ENCODE measurements around the gene IL33. TPM values are rescaled to one million over a fixed set of nuclear protein-coding genes. Genes with fewer than 3 reads are reported as not detected.

Gene IL33
- total and polyA plus RNA-seq, 8 donors: 42.9 to 151 (median 120) TPM

- ATAC-seq (no peak), DNase-seq (no peak)
- no peaks in the 10 kb centered on the region for H3K36me3 ChIP-seq
- no peak overlapping the region for H3K4me3 ChIP-seq
- peaks cover 9 to 10% of the 10 kb centered on the region in 2 donors for H3K4me1 ChIP-seq
- H3K27ac ChIP-seq: peak overlapping the region in 1 of 2 donors; percentile 25
- TF ChIP-seq, protein P1, sequence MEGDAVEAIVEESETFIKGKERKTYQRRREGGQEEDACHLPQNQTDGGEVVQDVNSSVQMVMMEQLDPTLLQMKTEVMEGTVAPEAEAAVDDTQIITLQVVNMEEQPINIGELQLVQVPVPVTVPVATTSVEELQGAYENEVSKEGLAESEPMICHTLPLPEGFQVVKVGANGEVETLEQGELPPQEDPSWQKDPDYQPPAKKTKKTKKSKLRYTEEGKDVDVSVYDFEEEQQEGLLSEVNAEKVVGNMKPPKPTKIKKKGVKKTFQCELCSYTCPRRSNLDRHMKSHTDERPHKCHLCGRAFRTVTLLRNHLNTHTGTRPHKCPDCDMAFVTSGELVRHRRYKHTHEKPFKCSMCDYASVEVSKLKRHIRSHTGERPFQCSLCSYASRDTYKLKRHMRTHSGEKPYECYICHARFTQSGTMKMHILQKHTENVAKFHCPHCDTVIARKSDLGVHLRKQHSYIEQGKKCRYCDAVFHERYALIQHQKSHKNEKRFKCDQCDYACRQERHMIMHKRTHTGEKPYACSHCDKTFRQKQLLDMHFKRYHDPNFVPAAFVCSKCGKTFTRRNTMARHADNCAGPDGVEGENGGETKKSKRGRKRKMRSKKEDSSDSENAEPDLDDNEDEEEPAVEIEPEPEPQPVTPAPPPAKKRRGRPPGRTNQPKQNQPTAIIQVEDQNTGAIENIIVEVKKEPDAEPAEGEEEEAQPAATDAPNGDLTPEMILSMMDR (IDR thresholded peaks at IDR 0.05): no peak
- intact Hi-C loops (cut with DNase I): no loop called here
- H3K27me3 ChIP-seq: no peaks in the 10 kb centered on the region
- H3K9me3 ChIP-seq: no peaks in the 10 kb centered on the region
Observed at GRCh38 chr9:6219981-6220380, 4.4 kb downstream of the IL33 start.

- intact Hi-C loops (cut with DNase I): no loop called here
- no peaks in the 10 kb centered on the region for H3K27me3 ChIP-seq
- DNase-seq: no peak
- peak overlapping the region; percentile 30 to 53 for H3K27ac ChIP-seq
- H3K4me3 ChIP-seq: no peak overlapping the region
- no peaks in the 10 kb centered on the region for H3K36me3 ChIP-seq
- TF ChIP-seq, protein P1 (IDR thresholded peaks at IDR 0.05): no peak
- no peaks in the 10 kb centered on the region for H3K9me3 ChIP-seq
- H3K4me1 ChIP-seq: peaks cover 36 to 38% of the 10 kb centered on the region in 2 donors
- peak; percentile 60 for ATAC-seq
Observed at GRCh38 chr9:6224393-6225154, 9.0 kb downstream of the IL33 start.

DNA sequence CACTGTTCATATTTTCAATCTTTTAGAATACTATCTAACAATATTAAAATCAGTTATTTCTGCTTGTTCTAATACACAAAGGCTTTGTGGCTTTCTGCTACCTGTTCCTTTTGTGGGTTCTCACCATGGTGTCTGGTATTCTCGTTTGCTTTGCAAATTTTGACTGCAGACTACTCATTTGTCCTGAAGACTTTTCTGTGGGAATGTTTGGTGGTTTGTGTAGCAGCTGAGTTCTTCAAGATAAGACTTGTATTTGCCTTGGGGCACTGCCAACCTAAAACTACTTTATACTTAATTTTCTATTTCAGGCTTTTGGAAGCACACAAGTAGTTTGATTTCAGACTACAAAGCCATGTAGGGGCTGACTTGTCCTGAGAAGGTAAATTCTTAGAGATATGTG lies 11.1 kb downstream of the IL33 start:
- Histone ChIP-seq H3K4me3 (no peak overlapping the region), H3K4me1 (peaks cover 36 to 48% of the 10 kb centered on the region in 2 donors), H3K9me3 (no peaks in the 10 kb centered on the region), H3K27ac (peak overlapping the region in 1 of 2 donors; percentile 34), H3K27me3 (no peaks in the 10 kb centered on the region), H3K36me3 (no peaks in the 10 kb centered on the region)
- intact Hi-C loops (cut with DNase I): no loop called here
- ATAC-seq: peak; percentile 64
- DNase-seq: peak in 1 of 4 donors; percentile 43
- TF ChIP-seq, protein P1 (IDR thresholded peaks at IDR 0.05): no peak

DNA sequence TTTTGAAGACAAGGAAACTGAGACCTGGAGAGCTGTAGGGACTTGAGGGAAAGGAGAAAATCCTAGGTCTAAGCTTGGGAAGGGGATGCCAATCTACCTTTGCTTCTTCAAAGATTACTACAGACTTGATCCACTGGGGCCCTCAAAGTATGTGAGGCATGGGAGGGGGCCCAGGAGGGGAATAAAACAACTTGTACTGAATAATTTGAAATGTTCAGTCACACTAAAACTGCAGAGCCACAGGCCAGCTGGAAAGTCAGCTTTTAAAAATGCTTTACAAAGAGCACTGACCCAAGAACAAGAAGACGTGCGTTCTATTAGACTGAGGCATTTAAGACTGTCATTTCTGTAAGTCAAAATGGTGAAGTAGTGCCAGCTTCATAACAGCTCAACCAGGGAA lies 13.6 kb downstream of the IL33 start:
- Histone ChIP-seq H3K4me1 (peaks cover 32 to 44% of the 10 kb centered on the region in 2 donors), H3K27me3 (no peaks in the 10 kb centered on the region), H3K27ac (peak overlapping the region in 1 of 2 donors; percentile 9), H3K36me3 (no peaks in the 10 kb centered on the region), H3K4me3 (no peak overlapping the region), H3K9me3 (no peaks in the 10 kb centered on the region)
- intact Hi-C loops (cut with DNase I): no loop called here
- TF ChIP-seq, protein P1 (IDR thresholded peaks at IDR 0.05): no peak
- DNase-seq (no peak), ATAC-seq (no peak)

- TF ChIP-seq, protein P1 (IDR thresholded peaks at IDR 0.05): no peak
- intact Hi-C loops (cut with DNase I): no loop called here
- no peaks in the 10 kb centered on the region for H3K27me3 ChIP-seq
- no peaks in the 10 kb centered on the region for H3K36me3 ChIP-seq
- DNase-seq (no peak), ATAC-seq (peak; percentile 47)
- H3K4me3 ChIP-seq: no peak overlapping the region
- no peak overlapping the region for H3K27ac ChIP-seq
- H3K4me1 ChIP-seq: peaks cover 30 to 41% of the 10 kb centered on the region in 2 donors
- no peaks in the 10 kb centered on the region for H3K9me3 ChIP-seq
Observed at GRCh38 chr9:6229619-6230018, 14.0 kb downstream of the IL33 start.

All from left lung (tissue), 10 donors.